ENCODE results near the gene ALKBH1.
"Not testable (repeated sequence)": the region's sequence is repeated elsewhere in the genome, so short reads cannot be mapped to it uniquely, and the experiment has no call there.

Gene ALKBH1, protein sequence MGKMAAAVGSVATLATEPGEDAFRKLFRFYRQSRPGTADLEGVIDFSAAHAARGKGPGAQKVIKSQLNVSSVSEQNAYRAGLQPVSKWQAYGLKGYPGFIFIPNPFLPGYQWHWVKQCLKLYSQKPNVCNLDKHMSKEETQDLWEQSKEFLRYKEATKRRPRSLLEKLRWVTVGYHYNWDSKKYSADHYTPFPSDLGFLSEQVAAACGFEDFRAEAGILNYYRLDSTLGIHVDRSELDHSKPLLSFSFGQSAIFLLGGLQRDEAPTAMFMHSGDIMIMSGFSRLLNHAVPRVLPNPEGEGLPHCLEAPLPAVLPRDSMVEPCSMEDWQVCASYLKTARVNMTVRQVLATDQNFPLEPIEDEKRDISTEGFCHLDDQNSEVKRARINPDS

DNA sequence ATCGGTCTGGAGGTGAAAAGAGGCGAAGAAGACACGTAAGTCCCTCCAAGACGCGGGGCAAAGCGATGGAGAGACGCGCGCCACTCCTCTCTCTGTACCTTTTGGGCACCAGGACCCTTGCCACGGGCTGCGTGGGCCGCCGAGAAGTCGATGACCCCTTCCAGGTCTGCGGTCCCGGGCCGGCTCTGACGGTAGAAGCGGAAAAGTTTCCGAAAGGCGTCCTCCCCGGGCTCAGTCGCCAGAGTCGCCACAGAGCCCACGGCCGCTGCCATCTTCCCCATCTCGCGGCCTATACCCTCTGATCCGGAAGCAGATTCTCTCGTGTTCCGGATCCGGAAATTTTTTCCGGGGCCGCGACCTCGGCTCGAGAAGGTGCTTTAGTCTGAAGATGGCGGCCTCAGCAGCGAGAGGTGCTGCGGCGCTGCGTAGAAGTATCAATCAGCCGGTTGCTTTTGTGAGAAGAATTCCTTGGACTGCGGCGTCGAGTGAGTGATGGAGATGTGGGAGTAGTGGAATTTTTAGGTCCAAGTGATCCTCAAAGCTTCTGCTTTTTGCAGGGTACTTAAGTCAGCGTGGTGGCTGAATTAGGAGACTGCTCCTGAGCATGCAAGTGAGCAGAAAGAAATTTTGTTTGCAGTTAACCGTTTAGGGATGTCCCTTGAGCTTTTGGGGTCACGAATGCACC lies at the start of gene ALKBH1, which contains the start of gene SLIRP:
Gene ALKBH1 (minus strand): TSS at position 300 of the 685 bp plus-strand sequence. CDS start 19 bp downstream, at position 281.
Gene SLIRP (plus strand): TSS at position 380 of the 685 bp plus-strand sequence. CDS start 9 bp downstream, at position 389.
- peak; percentile 93 for DNase-seq

DNA sequence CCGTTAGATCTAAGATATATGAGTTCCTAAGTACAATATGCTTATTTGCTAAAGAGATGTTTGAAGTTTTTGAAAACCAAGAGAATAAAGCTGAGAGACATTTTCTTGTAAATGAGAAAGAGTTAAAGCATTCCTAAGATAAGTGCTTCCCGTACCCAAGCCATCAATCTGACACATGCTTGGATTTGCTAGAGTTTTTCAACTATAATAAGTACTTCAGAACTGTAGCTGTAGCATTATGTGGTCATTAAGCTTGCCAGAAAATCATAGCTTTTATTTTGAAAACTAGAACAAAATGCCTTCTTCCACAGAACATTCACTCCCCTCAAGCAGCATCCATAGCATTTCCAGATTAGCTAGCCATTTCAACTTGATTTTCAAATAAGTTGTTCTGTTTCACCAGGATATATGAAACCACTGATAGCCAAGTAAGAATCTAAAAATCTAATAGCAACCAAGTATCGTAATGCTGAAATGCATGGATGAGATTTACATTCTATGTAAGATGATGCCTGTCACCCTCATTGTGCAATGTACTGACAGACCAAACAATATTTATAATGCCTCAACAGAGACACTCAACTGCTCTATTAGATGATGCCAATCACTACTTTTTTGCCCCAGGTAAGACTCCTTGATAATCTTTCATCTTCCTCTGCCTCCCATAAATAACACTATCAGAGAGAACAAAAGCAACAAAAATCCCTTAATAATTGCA lies 45.1 kb upstream of the ALKBH1 start:
- DNase-seq = no peak

DNA sequence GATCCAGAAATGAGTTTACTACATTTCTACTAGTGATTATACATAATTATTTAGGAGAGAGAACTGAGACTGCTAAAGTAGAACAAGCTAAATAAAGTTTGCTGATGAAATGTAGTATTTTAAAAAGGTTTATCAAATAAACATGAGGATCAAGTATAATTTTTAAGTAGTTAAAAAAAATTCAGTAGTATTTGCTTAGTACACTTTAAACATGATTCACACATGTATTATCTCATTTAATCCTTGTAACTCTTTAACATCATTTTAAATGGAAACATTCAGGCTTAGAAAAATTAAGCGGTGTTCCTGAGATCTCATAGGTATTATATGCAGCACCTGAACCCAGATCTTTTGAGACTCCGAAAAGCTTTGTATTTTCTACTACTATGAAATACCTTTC lies 44.4 kb upstream of the ALKBH1 start:
- DNase-seq = no peak

DNA sequence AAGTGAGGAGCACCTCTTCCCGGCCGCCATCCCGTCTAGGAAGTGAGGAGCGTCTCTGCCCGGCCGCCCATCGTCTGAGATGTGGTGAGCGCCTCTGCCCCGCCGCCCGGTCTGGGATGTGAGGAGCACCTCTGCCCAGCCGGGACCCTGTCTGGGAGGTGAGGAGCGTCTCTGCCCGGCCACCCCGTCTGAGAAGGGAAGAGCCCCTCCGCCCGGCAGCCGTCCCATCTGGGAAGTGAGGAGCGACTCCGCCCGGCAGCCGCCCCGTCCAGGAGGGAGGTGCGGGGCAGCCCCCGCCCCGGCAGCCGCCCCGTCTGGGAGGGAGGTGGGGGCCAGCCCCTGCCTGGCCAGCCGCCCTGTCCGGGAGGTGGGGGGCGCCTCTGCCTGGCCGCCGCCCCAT lies 39.6 kb upstream of the ALKBH1 start:
- not testable (repeated sequence) for DNase-seq

DNA sequence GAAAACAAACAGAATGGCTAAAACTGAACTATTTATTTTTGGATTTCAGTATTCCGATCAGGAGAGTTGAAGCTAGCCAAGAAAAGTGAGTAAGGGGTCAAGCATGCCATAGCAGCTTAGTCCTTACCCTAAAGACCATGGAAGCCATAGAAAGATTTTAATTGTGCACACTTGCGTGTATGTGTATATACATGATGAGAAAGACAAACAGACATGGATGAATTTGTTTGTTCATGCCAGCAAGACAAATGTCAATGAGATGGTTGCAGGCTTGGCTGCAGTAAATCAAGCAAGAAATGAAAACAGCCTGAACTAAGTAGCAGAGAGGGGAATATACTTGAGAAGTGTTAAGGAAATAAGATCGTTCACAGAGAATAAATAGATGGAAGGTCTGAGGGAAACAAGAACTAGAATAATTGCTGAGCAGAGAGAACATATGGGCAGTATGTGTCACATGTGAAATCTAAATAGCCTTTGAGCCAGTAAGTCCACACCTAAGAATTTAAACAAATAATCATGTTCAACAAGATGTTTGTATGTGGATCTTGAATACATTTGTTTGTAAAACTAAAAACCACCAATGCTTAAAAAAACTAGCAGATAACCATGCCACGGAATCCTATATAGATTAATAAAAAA lies 38.4 kb upstream of the ALKBH1 start:
- no peak for DNase-seq

DNA sequence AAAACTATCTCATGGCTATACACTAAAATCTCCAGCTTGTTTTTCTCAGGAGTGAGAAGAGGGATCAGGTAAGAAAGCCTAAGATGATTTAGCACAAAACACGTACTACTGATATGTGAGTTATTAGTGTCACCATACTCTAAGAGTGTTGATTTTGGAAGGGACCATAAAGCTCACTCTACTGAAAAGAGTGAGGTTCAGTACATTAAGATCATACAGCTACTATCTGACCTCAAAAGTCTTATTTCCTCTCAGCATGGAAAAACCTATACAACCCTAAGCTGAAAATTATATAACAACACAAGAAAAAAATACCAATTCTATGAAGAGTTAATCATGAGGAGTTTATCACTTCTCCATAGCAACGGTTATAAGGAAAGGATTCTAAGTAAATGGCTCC lies 33.6 kb upstream of the ALKBH1 start:
- DNase-seq = no peak

DNA sequence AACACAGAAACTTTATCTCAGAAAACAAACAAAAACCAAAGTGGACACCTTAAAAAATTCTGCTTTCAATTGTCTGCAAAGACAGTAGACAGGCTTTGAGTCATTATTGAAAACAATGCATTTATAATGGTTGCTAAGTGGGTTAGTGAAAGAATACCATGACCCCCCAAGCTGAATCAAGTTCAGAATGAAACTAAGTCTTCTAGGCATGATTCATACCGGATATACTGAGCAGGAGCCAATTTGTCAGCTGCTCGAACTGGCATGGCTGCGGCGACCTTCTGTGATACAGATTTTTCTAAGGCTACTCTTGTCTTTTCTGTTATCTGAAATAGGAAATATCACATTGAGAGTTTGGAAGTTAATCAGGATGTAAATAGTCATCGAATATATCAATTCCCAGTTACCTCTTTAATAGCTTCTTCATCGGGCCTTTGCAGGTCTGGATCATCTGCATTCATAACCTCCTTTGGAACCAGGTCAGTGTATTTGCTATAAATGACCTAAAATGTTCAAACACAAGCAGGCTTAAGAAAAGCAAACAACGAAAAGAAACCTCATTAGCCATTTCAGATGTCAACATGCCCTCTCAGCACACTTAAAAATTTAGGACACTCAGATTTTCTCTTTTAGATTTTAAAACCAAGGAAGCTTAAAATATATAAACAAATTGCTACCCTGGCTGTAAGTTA lies 30.9 kb upstream of the ALKBH1 start:
- no peak for DNase-seq

DNA sequence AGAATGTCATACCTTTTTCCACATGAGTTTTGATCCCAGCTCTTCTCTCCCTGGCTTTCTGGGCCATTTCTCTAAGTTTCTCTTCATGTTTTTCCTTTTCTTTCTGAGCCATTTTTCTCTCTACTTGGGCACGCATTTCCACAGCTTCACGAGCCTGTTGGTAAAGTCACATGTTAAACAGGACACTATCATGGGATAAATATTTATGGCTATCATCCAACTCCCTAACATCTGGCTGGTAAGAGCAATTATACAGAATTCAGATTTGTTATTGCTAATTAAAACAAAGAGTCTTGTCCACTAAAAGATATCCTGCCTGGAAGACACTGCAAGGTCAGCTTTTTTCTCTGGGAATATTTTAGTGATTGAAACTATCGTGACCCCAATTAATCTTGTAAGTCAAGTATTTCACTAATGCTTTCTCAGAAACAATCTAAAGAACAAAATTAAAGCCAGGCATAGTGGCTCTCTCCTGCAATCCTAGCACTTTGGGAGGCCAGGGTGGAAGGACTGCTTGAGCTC lies 23.2 kb upstream of the ALKBH1 start:
- DNase-seq = no peak

DNA sequence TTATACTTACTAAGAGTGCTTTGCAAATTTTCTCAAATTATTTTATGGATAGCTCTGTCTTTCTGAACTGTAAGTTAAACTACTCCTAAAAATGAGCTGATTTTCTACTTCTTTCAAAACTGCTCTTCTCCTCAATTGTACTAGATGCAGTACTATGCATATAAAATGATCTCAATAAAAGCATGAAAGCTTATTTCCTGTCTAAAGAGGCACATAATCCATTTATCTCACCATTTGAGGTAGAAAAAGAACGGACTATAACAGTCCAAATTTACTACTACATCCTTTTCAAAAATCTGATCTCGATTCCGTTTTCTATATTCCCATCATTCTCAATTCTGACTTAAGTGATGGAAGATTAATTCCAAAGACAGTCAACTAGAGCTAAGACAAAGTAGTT lies 14.5 kb upstream of the ALKBH1 start:
- no peak for DNase-seq

DNA sequence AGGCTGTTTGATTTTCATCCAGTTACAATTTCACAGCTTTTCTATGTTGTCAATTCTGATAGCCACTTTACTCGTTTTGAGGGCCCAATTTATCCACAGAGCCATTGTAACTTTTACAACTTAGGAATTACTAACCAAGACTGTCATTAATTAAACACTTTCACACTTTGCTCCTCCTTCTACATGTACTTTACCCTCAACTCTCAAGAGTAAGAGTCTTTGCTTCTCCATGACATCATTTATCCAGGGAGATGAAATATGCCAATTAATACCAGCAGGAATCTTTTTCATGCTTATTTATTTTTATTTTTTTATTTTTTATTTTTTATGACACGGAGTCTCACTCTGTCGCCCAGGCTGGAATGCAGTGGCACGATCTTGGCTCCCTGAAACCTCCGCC lies 13.6 kb upstream of the ALKBH1 start:
- no peak for DNase-seq

DNA sequence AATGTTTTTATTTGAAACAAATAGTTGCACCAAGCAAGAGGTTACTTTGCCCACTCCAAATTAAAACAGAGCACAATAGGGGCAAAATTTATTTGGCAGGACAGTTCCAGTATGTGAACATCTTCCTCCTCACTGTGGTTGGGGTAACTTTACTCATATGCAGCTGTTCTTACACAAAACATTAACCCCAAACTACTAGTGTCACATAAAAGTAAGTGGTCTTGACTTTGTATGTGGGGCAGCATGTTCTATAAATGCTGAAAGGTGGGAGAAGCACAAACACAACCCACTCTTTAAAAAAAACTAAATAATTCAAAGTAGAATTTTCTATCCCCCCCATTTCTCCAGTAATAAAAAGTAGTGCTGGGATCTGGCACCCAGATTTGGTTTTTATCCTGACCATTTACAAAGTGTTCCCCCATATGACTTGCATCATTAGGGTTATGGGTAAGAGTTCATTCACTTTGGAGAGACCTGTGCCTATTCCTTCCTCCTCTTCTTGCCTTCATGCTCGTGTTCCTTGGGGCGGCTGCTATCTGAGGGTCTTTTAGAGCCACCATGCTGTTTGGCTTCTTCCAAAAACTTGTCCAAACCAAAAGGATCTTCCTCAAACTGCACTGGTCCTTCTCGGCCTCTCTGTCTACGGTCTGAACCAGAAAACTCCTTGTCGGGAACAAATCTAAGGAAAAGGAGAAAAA lies 9.9 kb upstream of the ALKBH1 start:
- DNase-seq = no peak

DNA sequence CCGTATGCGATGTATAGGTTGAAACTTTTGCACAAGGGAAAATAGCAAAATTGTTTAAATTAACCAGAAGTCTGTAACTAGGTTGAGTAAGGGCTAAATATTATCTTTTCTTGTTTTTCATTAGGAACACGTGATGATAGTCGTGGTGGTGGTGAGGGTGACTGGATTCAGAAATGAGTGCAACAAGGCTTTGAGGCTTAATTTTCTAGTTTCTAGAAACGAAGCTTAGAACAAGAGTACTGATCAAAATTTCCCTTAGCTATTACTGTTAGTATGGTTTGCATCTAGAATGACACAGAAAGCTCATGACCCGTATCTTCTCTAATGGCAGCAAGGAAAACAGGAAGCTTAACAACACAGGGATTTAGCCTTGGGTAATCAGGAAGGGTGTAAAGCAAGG lies 7.1 kb upstream of the ALKBH1 start:
- no peak for DNase-seq

DNA sequence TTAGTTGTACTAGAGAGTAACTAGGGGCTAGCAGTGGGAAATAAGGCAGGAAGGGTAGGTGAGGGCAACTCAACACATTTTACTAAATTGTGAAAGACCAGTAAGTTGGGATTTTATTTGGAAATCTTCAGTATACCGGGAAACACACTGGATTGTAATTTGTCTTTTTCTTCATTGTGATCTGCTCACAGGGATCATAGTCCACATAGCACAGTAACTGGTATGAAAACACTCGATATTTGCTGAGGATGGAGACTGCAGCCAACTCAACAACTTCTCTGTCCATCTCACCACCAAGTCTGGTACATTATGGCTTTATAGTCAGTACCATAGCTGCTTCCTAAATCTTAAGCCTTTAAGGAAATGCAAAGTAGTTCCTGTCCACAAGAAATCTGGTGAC lies 2.5 kb upstream of the ALKBH1 start:
- no peak for DNase-seq

DNA sequence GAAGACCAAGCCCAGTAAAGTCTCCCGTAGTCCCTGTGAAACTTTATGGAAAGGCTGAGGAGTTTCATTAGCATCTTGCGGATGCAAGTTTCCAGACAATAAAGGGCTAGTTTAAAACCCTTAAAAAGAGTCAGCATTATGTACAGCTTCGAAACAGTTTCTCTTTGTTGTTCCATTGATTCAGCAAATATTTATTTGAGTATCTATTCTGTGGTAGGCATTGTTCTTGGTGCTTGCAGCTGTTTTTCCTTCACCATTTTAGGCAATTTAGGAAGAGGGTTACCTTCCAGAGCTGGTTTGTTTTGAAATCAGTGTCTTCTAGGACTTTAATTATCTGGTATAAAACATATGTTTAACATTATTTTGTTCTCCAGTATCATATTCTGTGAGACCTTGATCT lies 1.6 kb upstream of the ALKBH1 start:
- no peak for DNase-seq

DNA sequence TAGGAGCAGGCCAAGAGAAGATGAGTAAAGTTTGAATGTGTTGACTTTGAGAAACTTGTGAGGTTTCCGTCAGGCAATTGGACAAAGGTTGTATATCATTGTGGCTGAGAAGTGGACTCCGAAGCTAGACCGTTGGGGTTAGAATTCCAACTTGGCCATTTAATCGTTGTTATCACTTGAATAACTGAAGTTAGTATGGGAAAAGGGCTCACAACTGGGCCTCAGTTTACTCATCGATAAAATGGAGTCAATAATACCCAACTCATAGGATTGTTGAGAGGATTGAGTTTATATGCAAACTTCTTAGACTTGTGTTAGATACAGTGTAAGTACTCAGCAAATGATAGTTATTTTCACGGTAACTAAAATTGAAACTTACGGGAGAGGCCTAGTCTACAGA lies 926 bp upstream of the ALKBH1 start:
- DNase-seq = no peak

DNA sequence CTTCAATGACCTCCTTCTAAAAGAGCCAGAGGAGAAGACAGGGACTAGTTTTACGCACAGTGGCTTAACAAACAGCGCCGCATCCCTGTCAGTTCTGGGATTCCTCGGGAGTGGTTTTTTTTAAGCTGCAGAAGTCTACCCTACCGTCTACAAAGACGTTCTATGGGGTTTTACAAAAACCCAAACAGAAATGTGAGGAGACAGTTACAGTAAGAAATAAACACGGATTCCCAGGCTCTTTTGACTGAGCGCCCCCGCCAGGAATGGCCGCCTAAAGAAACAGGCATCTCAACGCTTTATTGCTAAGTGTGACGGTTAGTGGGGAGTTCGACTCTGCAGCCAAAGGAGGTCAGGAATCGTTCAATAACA lies 484 bp downstream of the ALKBH1 start:
- DNase-seq = peak; percentile 49

DNA sequence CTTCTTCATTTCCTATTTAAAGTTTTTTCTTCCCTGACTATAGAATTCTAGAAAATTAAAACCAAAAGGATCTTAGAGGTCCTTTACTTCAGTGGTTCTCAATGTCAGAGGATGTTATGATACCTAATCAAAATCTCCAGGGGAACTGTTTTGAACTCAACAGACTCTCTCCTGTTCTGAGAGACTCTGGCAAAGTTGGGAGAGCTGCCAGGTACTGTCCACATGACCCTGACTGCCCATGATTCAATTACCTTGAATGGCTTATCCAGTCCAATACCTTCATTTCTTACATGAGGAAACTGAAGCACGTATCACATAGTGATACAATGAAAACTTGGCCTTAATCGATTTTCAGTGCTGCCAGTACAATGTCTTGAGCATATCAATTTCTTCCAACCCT lies 16.6 kb downstream of the ALKBH1 start:
- peak; percentile 45 for DNase-seq

DNA sequence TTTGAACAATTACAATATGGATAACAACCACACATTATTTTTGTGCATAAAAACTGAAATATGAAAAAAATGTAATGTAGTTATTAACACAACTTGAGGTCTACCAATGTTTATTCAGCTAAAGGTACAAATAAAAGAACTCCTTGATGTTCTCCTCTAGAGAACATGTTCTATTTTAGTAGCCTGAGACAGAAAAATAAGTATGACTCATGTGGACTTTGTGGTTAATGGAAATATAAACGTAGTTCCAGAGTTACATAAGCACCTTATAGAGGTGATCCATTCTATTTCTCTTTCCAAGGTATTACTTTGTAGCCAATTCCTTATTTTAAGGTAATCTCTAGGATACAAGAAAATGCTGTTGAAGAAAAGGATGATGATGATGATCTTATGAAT lies 25.7 kb downstream of the ALKBH1 start:
- DNase-seq = no peak

DNA sequence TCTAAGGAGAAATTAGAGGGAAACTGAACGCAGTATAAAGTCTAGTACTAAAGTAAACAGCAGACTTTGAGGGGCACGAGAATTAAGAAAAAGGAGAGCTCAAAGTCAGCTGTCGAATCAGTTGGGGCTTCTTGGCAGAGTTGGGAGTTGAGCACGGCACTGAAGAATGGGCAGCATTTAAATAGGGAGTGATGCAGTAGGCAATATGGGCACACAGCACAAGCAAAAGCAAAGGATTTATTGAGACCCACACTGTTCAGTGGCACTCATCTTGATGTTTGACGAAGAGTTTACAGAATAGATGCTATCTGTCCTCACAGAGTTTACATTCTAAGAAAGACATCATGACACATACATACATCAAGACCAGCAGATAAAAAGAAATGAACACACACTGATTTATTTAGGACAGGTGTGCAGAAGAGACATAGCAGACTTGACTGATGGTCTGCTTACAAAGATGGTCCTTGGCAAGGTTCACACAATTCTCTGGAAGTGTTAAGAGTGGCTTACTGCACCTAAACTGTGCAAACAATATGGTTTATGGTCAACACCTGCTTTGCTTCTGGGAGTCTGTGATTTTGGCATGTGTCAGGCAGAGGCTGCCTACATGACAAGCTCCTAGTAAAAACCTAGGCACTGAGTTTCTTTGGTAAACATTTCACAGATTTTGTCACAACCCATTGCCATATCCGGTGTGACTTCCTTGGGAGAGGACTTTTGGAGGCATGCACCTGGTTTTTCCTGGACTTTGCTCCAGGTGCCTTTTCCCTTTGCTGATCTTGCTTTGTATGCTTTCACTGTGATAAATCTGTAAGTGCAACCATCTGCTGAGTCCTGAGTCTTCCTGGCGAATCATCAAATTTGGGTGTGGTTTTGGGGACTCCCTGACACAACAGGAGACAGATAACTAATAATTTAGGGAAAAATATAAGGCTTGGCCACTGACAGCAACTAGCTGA lies 26.3 kb downstream of the ALKBH1 start:
- DNase-seq = peak; percentile 77

DNA sequence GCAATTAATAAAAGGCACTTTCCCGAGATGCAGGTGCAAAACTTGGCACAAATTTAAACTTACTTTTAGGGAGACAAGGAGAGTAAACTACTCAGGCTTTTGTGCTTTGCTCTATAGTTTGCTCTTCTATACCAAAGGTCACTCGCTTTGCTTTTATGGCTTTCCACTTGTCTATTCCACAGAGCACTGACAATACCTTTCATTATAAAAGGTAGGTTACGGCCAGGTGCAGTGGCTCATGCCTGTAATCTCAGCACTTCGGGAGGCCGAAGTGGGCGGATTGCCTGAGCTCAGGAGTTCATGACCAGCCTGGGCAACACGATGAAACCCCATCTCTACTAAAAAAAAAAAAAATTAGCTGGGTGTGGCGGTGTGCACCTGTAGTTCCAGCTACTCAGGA lies 32.9 kb downstream of the ALKBH1 start:
- DNase-seq = no peak

DNA sequence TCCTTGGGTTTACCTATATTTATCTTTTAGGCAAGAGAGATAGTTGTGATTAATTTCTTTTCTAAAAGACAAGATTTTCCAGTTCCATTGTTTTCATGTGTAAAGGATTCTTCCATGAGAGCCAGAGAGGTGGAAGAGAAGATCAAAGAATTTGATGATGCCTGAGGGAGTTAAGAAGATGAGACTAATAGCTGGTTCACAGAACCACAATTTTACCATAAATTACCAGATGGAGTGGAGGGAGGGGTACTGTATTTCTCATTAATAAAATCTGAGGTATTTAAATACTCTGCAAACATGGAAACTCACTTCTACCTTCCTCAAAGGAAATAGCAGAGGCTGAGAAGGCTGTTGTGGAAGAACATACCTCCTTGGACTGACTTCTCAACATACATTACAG lies 34.6 kb downstream of the ALKBH1 start:
- DNase-seq = no peak

Measured in NCI-H2171 treated with DMSO at 0.1 percent for 48 hours (cell line).